Panc1 (cell line): ENCODE data around the gene FRMPD4. TPM values are rescaled to one million over a fixed set of nuclear protein-coding genes. Genes with fewer than 3 reads are reported as not detected.

Experiments
- ATAC-seq: fragments of 200-7000 bp; cut with Tn5 transposase; 2 replicates; pipeline ENCODE4 v1.9.1; 2020; ENCODE audit warnings: mild to moderate bottlenecking, moderate library complexity
- BruUV-seq: library from RNA; stranded (reverse); fragments of 400-500 nt; replicated peaks from 2 replicates; lab custom pipeline; 2021; lab: Mats Ljungman, UMichigan
- CTCF ChIA-PET: fragments of 300-600 bp; sonication (Branson Sonifier 250); formaldehyde crosslinking; loops from one replicate; lab custom pipeline; 2022; ENCODE audit warnings: antibody characterized with exemption; lab: Charles Lee
- POLR2A ChIA-PET: fragments of 300-600 bp; sonication (Branson Sonifier 250); formaldehyde crosslinking; loops from one replicate; lab custom pipeline; 2022; ENCODE audit warnings: antibody characterized with exemption; lab: Charles Lee
- DNase-seq: peaks from one replicate; pipeline ENCODE4 v3.0.0-alpha.2; 2010; ENCODE audit warnings: low read depth, low spot score
- H3K27ac ChIP-seq: 2 replicates; pipeline ENCODE4 v1.5.1; 2011; ENCODE audit warnings: mild to moderate bottlenecking, low read length, inconsistent platforms
- H3K27me3 ChIP-seq: fragments of 200-500 bp; sonication (Bioruptor generic); 2 replicates; pipeline ENCODE4 v1.6.0; 2014; ENCODE audit warnings: low read length, inconsistent platforms; ENCODE audit not compliant: control insufficient read depth, insufficient read depth
- H3K36me3 ChIP-seq: fragments of 200-500 bp; sonication (Bioruptor generic); 2 replicates; pipeline ENCODE4 v1.5.1; 2014; ENCODE audit warnings: inconsistent platforms, mild to moderate bottlenecking, low read length, moderate library complexity; ENCODE audit not compliant: control insufficient read depth, insufficient read depth
- H3K4me1 ChIP-seq: 2 replicates; pipeline ENCODE4 v1.5.1; 2011; ENCODE audit warnings: inconsistent platforms, mild to moderate bottlenecking, low read length, moderate library complexity; ENCODE audit not compliant: control insufficient read depth, insufficient read depth
- H3K4me3 ChIP-seq, 2 experiments: 2 replicates each; pipeline ENCODE4 v1.5.1; 2011 to 2012; ENCODE audit warnings: low read depth in 2 of 2, low read length in 2 of 2, mild to moderate bottlenecking in 2 of 2, inconsistent platforms in 1 of 2, moderate library complexity in 1 of 2
- H3K9me3 ChIP-seq: fragments of 200-500 bp; sonication (Bioruptor generic); 2 replicates; pipeline ENCODE4 v1.5.1; 2014; ENCODE audit warnings: low read depth, mild to moderate bottlenecking, inconsistent platforms, low read length, moderate library complexity; ENCODE audit not compliant: control insufficient read depth, insufficient read depth
- CTCF ChIP-seq: fragments of 450-650 bp; IDR thresholded peaks from 2 replicates; pipeline ENCODE4 v1.5.1; 2017; ENCODE audit warnings: mild to moderate bottlenecking
- POLR2AphosphoS5 ChIP-seq: IDR thresholded peaks from 2 replicates; pipeline ENCODE4 v1.6.1; 2012; ENCODE audit warnings: mild to moderate bottlenecking, low read depth, low read length, moderate library complexity
- REST ChIP-seq, 2 experiments: IDR thresholded peaks; 2 replicates each; pipeline ENCODE4 v1.6.1; 2011 to 2012; ENCODE audit warnings: low read depth in 2 of 2, control low read depth in 1 of 2, low read length in 1 of 2, mild to moderate bottlenecking in 1 of 2, moderate library complexity in 1 of 2; ENCODE audit not compliant: insufficient read depth in 1 of 2
- SIN3A ChIP-seq: IDR thresholded peaks from 2 replicates; pipeline ENCODE4 v1.6.1; 2012; ENCODE audit warnings: low read depth, mild to moderate bottlenecking, low read length, moderate library complexity, borderline replicate concordance; ENCODE audit not compliant: insufficient read depth
- TCF7L2 ChIP-seq: IDR thresholded peaks from 2 replicates; pipeline ENCODE4 v1.6.1; 2011; ENCODE audit warnings: mild to moderate bottlenecking, low read depth, low read length, inconsistent platforms
- in situ Hi-C: cut with HindIII; loops from 2 replicates; pipeline ENCODE4 v1.10.0; 2016; ENCODE audit warnings: low sequenced_read_pairs, low pct_unique_long_range_greater_than_20kb
- intact Hi-C: fragments of 100-400 bp; cut with micrococcal nuclease; formaldehyde crosslinking; loops from one replicate; pipeline ENCODE4 v1.10.0; 2022; ENCODE audit not compliant: unreplicated experiment
- total RNA-seq: library from RNA; stranded (reverse); gene quantifications from one replicate; pipeline ENCODE4 v1.2.1, GENCODE V29; 2021; ENCODE audit not compliant: unreplicated experiment

The FRMPD4 gene
- total RNA-seq, 1 experiment from 2014 or later, result not detected

- no peak overlapping the region for H3K4me3 ChIP-seq
- intact Hi-C loops (no loop called here), in situ Hi-C loops (no loop called here)
- no peak overlapping the region for H3K27ac ChIP-seq
- no peaks in the 10 kb centered on the region for H3K27me3 ChIP-seq
- no peaks in the 10 kb centered on the region for H3K9me3 ChIP-seq
- TF ChIP-seq SIN3A, result no peak
- TF ChIP-seq TCF7L2, result no peak
- no peak for TF ChIP-seq CTCF
- no peak for TF ChIP-seq REST (IDR thresholded peaks at IDR 0.05; ENCODE audit: insufficient read depth in 1 of 2, low read depth in 2 of 2, low read length in 1 of 2)
- no peak for TF ChIP-seq POLR2AphosphoS5
- H3K4me1 ChIP-seq, result no peaks in the 10 kb centered on the region
- DNase-seq (no peak), ATAC-seq (no peak)
- H3K36me3 ChIP-seq, result no peaks in the 10 kb centered on the region
- BruUV-seq, result no TSS peak
- ChIA-PET POLR2A (no interaction called here), CTCF (no interaction called here)
These were observed 630.2 kb downstream of the FRMPD4 start for GRCh38 chrX:12768491-12768890.

GRCh38 chrX:12770440-12770839 is 632.2 kb downstream of the FRMPD4 start:
- TF ChIP-seq CTCF, result peak; percentile 54; the same call in 1 of the 2 replicates
- TF ChIP-seq POLR2AphosphoS5, result no peak
- ATAC-seq (peak; percentile 71), DNase-seq (no peak)
- H3K36me3 ChIP-seq, result no peaks in the 10 kb centered on the region
- BruUV-seq, result no TSS peak
- intact Hi-C loops (loop anchor here (5.0 kb wide), 1 partner anchor 688 kb away; no protein-coding TSS in a partner anchor), in situ Hi-C loops (no loop called here)
- H3K4me1 ChIP-seq, result no peaks in the 10 kb centered on the region
- H3K27ac ChIP-seq, result no peak overlapping the region
- H3K4me3 ChIP-seq, result no peak overlapping the region
- ChIA-PET POLR2A (no interaction called here), CTCF (interaction anchor here (0.5 kb wide), 1 partner anchor 40 kb away, joined by 3 read pairs; no protein-coding TSS in a partner anchor)
- no peaks in the 10 kb centered on the region for H3K27me3 ChIP-seq
- H3K9me3 ChIP-seq, result no peaks in the 10 kb centered on the region
